Suprapubic skin (tissue), 4 donors: ENCODE measurements around the gene OR8H2. TPM values are rescaled to one million over a fixed set of nuclear protein-coding genes. Genes with fewer than 3 reads are reported as not detected.
"Not testable (repeated sequence)": the region's sequence is repeated elsewhere in the genome, so short reads cannot be mapped to it uniquely, and the experiment has no call there.

ENCODE experiments used
- DNase-seq, 2 donors: peaks; one replicate each; pipeline ENCODE4 v3.0.0-alpha.2; 2019; ENCODE audit warnings: low spot score in 2 of 2
- H3K27ac ChIP-seq: fragments of 200-600 bp; sonication (generic); one replicate; pipeline ENCODE4 v1.5.1; 2019
- H3K27me3 ChIP-seq: fragments of 200-600 bp; sonication (generic); one replicate; pipeline ENCODE4 v1.5.1; 2019
- H3K36me3 ChIP-seq: fragments of 200-600 bp; sonication (generic); one replicate; pipeline ENCODE4 v1.5.1; 2019
- H3K4me1 ChIP-seq: fragments of 200-600 bp; sonication (generic); one replicate; pipeline ENCODE4 v1.5.1; 2019
- H3K4me3 ChIP-seq: fragments of 200-600 bp; sonication (generic); one replicate; pipeline ENCODE4 v1.5.1; 2019; ENCODE audit warnings: mild to moderate bottlenecking
- H3K9me3 ChIP-seq: fragments of 200-600 bp; sonication (generic); one replicate; pipeline ENCODE4 v1.5.1; 2019
- CTCF ChIP-seq, 2 donors: fragments of 200-600 bp in 1 of 2; fragments of 450-650 bp in 1 of 2; sonication (generic) in 1 of 2; IDR thresholded peaks; one replicate each; pipeline ENCODE4 v1.5.1; 2016 to 2019; ENCODE audit warnings: antibody characterized with exemption in 2 of 2, mild to moderate bottlenecking in 1 of 2, moderate library complexity in 1 of 2
- EP300 ChIP-seq: sonication (generic); formaldehyde crosslinking; IDR thresholded peaks from one replicate; pipeline ENCODE4 v1.6.1; 2017; ENCODE audit warnings: antibody characterized with exemption
- POLR2A ChIP-seq, 2 donors: fragments of 450-650 bp; IDR thresholded peaks; one replicate each; pipeline ENCODE4 v1.6.1; 2017; ENCODE audit warnings: antibody characterized with exemption in 2 of 2, mild to moderate bottlenecking in 2 of 2, moderate library complexity in 2 of 2
- POLR2AphosphoS5 ChIP-seq, 3 donors: sonication (generic); formaldehyde crosslinking; IDR thresholded peaks; one replicate each; pipeline ENCODE4 v1.6.1; 2017; ENCODE audit warnings: antibody characterized with exemption in 3 of 3
- WGBS: methylation state at CpG from one replicate; pipeline ENCODE4 v1.1.5; 2018; 5-methylcytosine and 5-hydroxymethylcytosine counted together
- total RNA-seq, 4 donors: library from RNA; depleted of rRNA; stranded (reverse); fragments of >200 nt; gene quantifications; one replicate each; pipeline ENCODE4 v1.1.0, GENCODE V29; 2016

Gene OR8H2, protein sequence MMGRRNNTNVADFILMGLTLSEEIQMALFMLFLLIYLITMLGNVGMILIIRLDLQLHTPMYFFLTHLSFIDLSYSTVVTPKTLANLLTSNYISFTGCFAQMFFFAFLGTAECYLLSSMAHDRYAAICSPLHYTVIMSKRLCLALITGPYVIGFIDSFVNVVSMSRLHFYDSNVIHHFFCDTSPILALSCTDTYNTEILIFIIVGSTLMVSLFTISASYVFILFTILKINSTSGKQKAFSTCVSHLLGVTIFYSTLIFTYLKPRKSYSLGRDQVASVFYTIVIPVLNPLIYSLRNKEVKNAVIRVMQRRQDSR
- not detected for total RNA-seq

- Histone ChIP-seq H3K27ac (no peak within 1 kb of the TSS), H3K27me3 (no peaks in the 10 kb centered on the region), H3K36me3 (no peaks in the 10 kb centered on the region), H3K4me3 (no peak within 1 kb of the TSS), H3K4me1 (no peaks in the 10 kb centered on the region), H3K9me3 (no peaks in the 10 kb centered on the region)
- TF ChIP-seq POLR2AphosphoS5 (IDR thresholded peaks at IDR 0.05) (no peak), CTCF (IDR thresholded peaks at IDR 0.05) (no peak), POLR2A (IDR thresholded peaks at IDR 0.05) (no peak), EP300 (no peak)
- DNase-seq = no peak
Measured at GRCh38 chr11:56103210-56103737, at the start of gene OR8H2. Gene OR8H2, plus strand, starts transcription at chr11:56103687. Its CDS starts 1,356 bp downstream, at chr11:56105043.

DNA sequence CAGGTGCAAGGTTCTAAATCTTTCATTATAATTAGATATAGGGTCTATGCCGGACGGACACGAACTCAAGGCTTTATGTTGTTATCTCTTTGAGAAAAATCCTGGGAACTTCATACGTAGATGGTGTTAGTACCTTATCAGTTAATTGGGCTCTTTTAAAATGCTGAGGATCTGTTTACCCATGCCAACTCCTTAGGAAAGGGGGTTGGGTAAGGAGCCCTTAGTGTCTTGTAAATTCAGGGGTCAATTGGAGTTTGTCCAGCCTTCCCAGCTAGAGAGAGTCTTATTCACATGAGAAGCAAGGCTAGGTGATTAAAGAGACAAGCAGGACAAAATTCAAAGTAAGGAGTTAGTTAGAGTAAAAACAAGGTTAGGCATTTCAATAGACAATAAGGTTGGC lies 47.1 kb upstream of the OR8H2 start:
- WGBS = 27% methylated on average over 4 of the region's 4 CpGs
- not testable (repeated sequence) for H3K9me3 ChIP-seq

DNA sequence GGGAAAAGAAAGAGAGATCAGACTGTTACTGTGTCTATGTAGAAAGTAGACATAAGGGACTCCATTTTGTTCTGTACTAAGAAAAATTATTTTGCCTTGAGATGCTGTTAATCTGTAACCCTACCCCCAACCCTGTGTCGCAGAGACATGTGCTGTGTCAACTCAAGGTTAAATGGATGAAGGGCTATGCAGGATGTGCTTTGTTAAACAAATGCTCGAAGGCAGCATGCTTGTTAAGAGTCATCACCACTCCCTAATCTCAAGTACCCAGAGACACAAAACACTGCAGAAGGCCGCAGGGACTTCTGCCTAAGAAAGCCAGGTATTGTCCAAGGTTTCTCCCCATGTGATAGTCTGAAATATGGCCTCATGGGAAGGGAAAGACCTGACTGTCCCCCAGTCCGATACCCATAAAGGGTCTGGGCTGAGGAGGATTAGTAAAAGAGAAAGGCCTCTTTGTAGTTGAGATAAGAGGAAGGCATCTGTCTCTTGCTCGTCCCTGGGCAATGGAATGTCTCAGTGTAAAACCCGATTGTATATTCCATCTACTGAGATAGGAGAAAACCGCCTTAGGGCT lies 45.7 kb upstream of the OR8H2 start:
- H3K4me1 ChIP-seq, H3K36me3 ChIP-seq, H3K27me3 ChIP-seq, H3K27ac ChIP-seq, H3K4me3 ChIP-seq, DNase-seq, H3K9me3 ChIP-seq: not testable (repeated sequence)
- WGBS = 43% methylated on average over 7 of the region's 7 CpGs

More for the DNA sequence above, 47.1 kb upstream of the OR8H2 start:
- H3K27me3 ChIP-seq, H3K27ac ChIP-seq, H3K36me3 ChIP-seq, H3K4me1 ChIP-seq, DNase-seq, H3K4me3 ChIP-seq: not testable (repeated sequence)

- 69% methylated on average over 7 of the region's 7 CpGs for WGBS
- H3K27ac ChIP-seq, H3K36me3 ChIP-seq, H3K9me3 ChIP-seq, H3K4me3 ChIP-seq, H3K4me1 ChIP-seq, DNase-seq, H3K27me3 ChIP-seq: not testable (repeated sequence)
Measured at GRCh38 chr11:56058260-56058780, 45.2 kb upstream of the OR8H2 start.

DNA sequence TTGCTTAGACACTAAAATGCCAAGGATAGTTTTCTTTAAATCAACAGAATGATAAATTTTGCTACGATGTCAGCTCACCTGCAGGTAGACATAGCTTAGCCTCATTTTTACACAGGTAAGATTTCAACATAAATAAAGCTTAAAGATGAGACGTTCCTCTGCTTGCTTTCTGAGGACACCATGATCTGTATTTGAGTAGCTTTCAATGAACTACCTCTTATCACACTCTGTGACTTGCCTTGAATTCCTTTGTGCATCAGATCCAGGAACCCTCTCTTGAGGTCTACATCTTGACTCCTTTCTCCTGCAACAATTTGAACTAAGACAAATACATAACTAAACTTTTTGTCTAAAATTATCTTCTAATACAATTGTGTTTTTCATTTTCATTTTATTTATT lies 36.5 kb upstream of the OR8H2 start:
- H3K4me1 ChIP-seq = no peaks in the 10 kb centered on the region
- H3K4me3 ChIP-seq = no peak overlapping the region
- TF ChIP-seq CTCF (IDR thresholded peaks at IDR 0.05) = no peak
- TF ChIP-seq EP300 = no peak
- TF ChIP-seq POLR2A (IDR thresholded peaks at IDR 0.05) = no peak
- TF ChIP-seq POLR2AphosphoS5 (IDR thresholded peaks at IDR 0.05) = no peak
- H3K27me3 ChIP-seq = no peaks in the 10 kb centered on the region
- no peaks in the 10 kb centered on the region for H3K36me3 ChIP-seq
- DNase-seq = no peak
- no peaks in the 10 kb centered on the region for H3K9me3 ChIP-seq
- WGBS = 49% methylated on average over 2 of the region's 2 CpGs
- no peak overlapping the region for H3K27ac ChIP-seq

DNA sequence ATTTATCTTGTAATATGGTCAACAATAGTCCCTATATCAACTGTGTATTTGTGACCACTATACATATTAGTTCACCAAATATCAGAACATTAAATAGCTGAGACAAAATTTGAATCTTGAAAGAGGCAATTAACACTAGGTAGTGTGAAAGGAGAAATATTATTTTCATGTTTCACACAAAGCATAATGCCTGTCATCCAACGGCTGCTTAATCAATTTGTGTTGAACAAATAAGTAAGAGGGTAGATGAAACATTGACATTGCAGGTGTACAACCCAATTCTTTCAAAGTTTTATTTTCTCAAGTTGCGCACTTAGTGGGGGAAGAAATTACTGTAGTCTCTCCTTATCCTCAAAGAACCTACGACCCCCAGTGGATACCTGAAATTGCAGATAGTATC lies 13.8 kb upstream of the OR8H2 start:
- TF ChIP-seq EP300 = no peak
- no peak for TF ChIP-seq CTCF (IDR thresholded peaks at IDR 0.05)
- TF ChIP-seq POLR2AphosphoS5 (IDR thresholded peaks at IDR 0.05) = no peak
- no peak for TF ChIP-seq POLR2A (IDR thresholded peaks at IDR 0.05)
- H3K27ac ChIP-seq = no peak overlapping the region
- no peaks in the 10 kb centered on the region for H3K9me3 ChIP-seq
- WGBS = 90% methylated on average over 3 of the region's 3 CpGs
- no peak for DNase-seq
- H3K4me1 ChIP-seq = no peaks in the 10 kb centered on the region
- H3K36me3 ChIP-seq = no peaks in the 10 kb centered on the region
- H3K4me3 ChIP-seq = no peak overlapping the region
- no peaks in the 10 kb centered on the region for H3K27me3 ChIP-seq
